T-cell (primary cell): ENCODE measurements around the gene SLC66A2. TPM values are rescaled to one million over a fixed set of nuclear protein-coding genes. Genes with fewer than 3 reads are reported as not detected.

Source experiments
- ATAC-seq, 4 experiments: fragments of 200-7000 bp in 3 of 4; fragments of 150-1000 bp in 1 of 4; cut with Tn5 transposase; replicated peaks in 1 of 4; 1 replicate in 3 of 4; 2 replicates in 1 of 4; pipeline ENCODE4 v1.10.0; 2021; ENCODE audit warnings: moderate library complexity in 3 of 4, mild to moderate bottlenecking in 2 of 4, moderate number of reproducible peaks in 1 of 4
- CTCF ChIA-PET, 2 donors: fragments of 300-600 bp; sonication (Branson Sonifier 250); formaldehyde crosslinking; loops; one replicate each; lab custom pipeline; 2022; ENCODE audit warnings: antibody characterized with exemption in 2 of 2; lab: Charles Lee
- POLR2A ChIA-PET, 2 donors: fragments of 300-600 bp; sonication (Branson Sonifier 250); formaldehyde crosslinking; loops; one replicate each; lab custom pipeline; 2022; ENCODE audit warnings: antibody characterized with exemption in 2 of 2; lab: Charles Lee
- DNase-seq, 35 experiments: peaks; one replicate each; pipeline versions ENCODE4 v3.0.0 to v3.0.0-alpha.2; 2013 to 2023
- H3K27ac ChIP-seq: one replicate; pipeline ENCODE4 v1.5.1; 2013; ENCODE audit warnings: low read length
- H3K27me3 ChIP-seq, 2 experiments: replicated peaks in 1 of 2; 1 replicate in 1 of 2; 2 replicates in 1 of 2; pipeline versions ENCODE4 v1.6.1 to v1.7.0; 2013; ENCODE audit warnings: low read length in 1 of 2, mixed read lengths in 1 of 2; ENCODE audit not compliant: control insufficient read depth in 2 of 2, insufficient read depth in 2 of 2; ENCODE audit errors: extremely low read depth in 1 of 2
- H3K36me3 ChIP-seq, 2 donors: 1 replicate in 1 of 2; 2 replicates in 1 of 2; pipeline versions ENCODE4 v1.6.1 to v1.7.0; 2013; ENCODE audit warnings: low read length in 1 of 2; ENCODE audit not compliant: control insufficient read depth in 2 of 2, insufficient read depth in 1 of 2; ENCODE audit errors: extremely low read depth in 1 of 2
- H3K4me1 ChIP-seq, 2 experiments: 1 replicate in 1 of 2; 2 replicates in 1 of 2; pipeline versions ENCODE4 v1.6.1 to v1.7.0; 2013; ENCODE audit warnings: low read length in 2 of 2, mixed read lengths in 1 of 2; ENCODE audit not compliant: insufficient read depth in 2 of 2, control insufficient read depth in 1 of 2; ENCODE audit errors: extremely low read depth in 1 of 2
- H3K4me3 ChIP-seq, 2 donors: 1 replicate in 1 of 2; 2 replicates in 1 of 2; pipeline versions ENCODE4 v1.5.1 to v1.7.0; 2013; ENCODE audit warnings: mild to moderate bottlenecking in 2 of 2, low read length in 1 of 2, moderate library complexity in 1 of 2; ENCODE audit not compliant: control insufficient read depth in 1 of 2; ENCODE audit errors: extremely low read depth in 1 of 2
- H3K9me3 ChIP-seq: 2 replicates; pipeline ENCODE4 v1.7.0; 2013
- H3K27ac Mint-ChIP-seq, 2 donors: one replicate each; pipeline ENCODE4 v1.8.0; 2020 to 2021; ENCODE audit warnings: mild to moderate bottlenecking in 2 of 2, mixed read lengths in 2 of 2
- H3K27me3 Mint-ChIP-seq, 2 donors: one replicate each; pipeline ENCODE4 v1.8.0; 2021 to 2022; ENCODE audit warnings: mixed read lengths in 2 of 2
- H3K36me3 Mint-ChIP-seq: one replicate; pipeline ENCODE4 v1.8.0; 2021; ENCODE audit warnings: mixed read lengths
- H3K4me1 Mint-ChIP-seq, 3 donors: one replicate each; pipeline ENCODE4 v1.8.0; 2020 to 2022; ENCODE audit warnings: mixed read lengths in 3 of 3, mild to moderate bottlenecking in 1 of 3
- H3K4me3 Mint-ChIP-seq, 3 donors: one replicate each; pipeline ENCODE4 v1.8.0; 2020 to 2022; ENCODE audit warnings: mild to moderate bottlenecking in 3 of 3, mixed read lengths in 3 of 3, moderate library complexity in 3 of 3
- H3K9me3 Mint-ChIP-seq, 3 donors: one replicate each; pipeline ENCODE4 v1.8.0; 2020 to 2022; ENCODE audit warnings: mixed read lengths in 3 of 3
- WGBS: methylation state at CpG from one replicate; pipeline ENCODE4 v1.1.5; 2013; ENCODE audit warnings: missing lambda C conversion rate; ENCODE audit not compliant: insufficient coverage; 5-methylcytosine and 5-hydroxymethylcytosine counted together
- total RNA-seq, 35 experiments: library from RNA in 6 of 35; stranded (reverse) in 6 of 35; fragments of 120-200 nt in 1 of 35; gene quantifications; one replicate each; pipeline versions ENCODE4 v1.2.1 to v1.2.4 and lab custom pipeline; 2013 to 2026

The SLC66A2 gene
- total RNA-seq, 5 donors from 2014 or later (not counting 1 experiment from before 2014, with no cell fraction given), result 28.4 to 66.5 (median 37.6) TPM

- 70% methylated on average over 5 of the region's 12 CpGs for WGBS
Observed at GRCh38 chr18:79949697-79950487, 1.6 kb downstream of the SLC66A2 start.

GRCh38 chr18:79948719-79949411 lies 2.6 kb downstream of the SLC66A2 start:
- no peak overlapping the region for H3K27ac Mint-ChIP-seq
- no peak overlapping the region for H3K27ac ChIP-seq
- H3K4me3 ChIP-seq, result no peak overlapping the region
- peak overlapping the region; percentile 28 to 86 (median 86) for H3K4me3 Mint-ChIP-seq
- H3K9me3 ChIP-seq, result no peaks in the 10 kb centered on the region
- H3K27me3 ChIP-seq, result no peaks in the 10 kb centered on the region
- ChIA-PET CTCF (no interaction called here), POLR2A (no interaction called here)
- H3K36me3 Mint-ChIP-seq, result peaks cover 10% of the 10 kb centered on the region
- H3K9me3 Mint-ChIP-seq, result no peaks in the 10 kb centered on the region
- 91% methylated on average over 13 of the region's 23 CpGs for WGBS
- H3K27me3 Mint-ChIP-seq, result no peaks in the 10 kb centered on the region
- ATAC-seq, result no peak
- peaks cover 0 to 3% of the 10 kb centered on the region in 2 donors for H3K36me3 ChIP-seq
- H3K4me1 Mint-ChIP-seq, result peaks cover 48 to 56% (median 52%) of the 10 kb centered on the region in 3 donors
- no peak for DNase-seq
- peaks cover 9 to 57% of the 10 kb centered on the region in 2 experiments for H3K4me1 ChIP-seq

More at GRCh38 chr18:79949697-79950487, 1.6 kb downstream of the SLC66A2 start:
- H3K36me3 ChIP-seq, result peaks cover 0 to 3% of the 10 kb centered on the region in 2 donors
- peak in 1 of 35 experiments; percentile 30 for DNase-seq
- H3K36me3 Mint-ChIP-seq, result peaks cover 10% of the 10 kb centered on the region
- no peak overlapping the region for H3K27ac ChIP-seq
- peak overlapping the region; percentile 44 to 65 for H3K27ac Mint-ChIP-seq
- H3K4me3 ChIP-seq, result peak overlapping the region; percentile 47 to 81
- no peaks in the 10 kb centered on the region for H3K27me3 ChIP-seq
- H3K4me3 Mint-ChIP-seq, result peak overlapping the region; percentile 83 to 86 (median 86)
- H3K4me1 ChIP-seq, result peaks cover 9 to 47% of the 10 kb centered on the region in 2 experiments
- no peak for ATAC-seq
- H3K27me3 Mint-ChIP-seq, result no peaks in the 10 kb centered on the region
- H3K9me3 ChIP-seq, result no peaks in the 10 kb centered on the region
- ChIA-PET POLR2A (no interaction called here), CTCF (no interaction called here)
- H3K9me3 Mint-ChIP-seq, result no peaks in the 10 kb centered on the region
- peaks cover 38 to 46% (median 44%) of the 10 kb centered on the region in 3 donors for H3K4me1 Mint-ChIP-seq

- Histone ChIP-seq H3K27me3 (no peaks in the 10 kb centered on the region), H3K4me1 (peaks cover 9 to 62% of the 10 kb centered on the region in 2 experiments), H3K27ac (no peak overlapping the region), H3K4me3 (no peak overlapping the region), H3K9me3 (no peaks in the 10 kb centered on the region), H3K36me3 (peaks cover 0 to 4% of the 10 kb centered on the region in 2 donors)
- peaks cover 49 to 58% (median 54%) of the 10 kb centered on the region in 3 donors for H3K4me1 Mint-ChIP-seq
- H3K27ac Mint-ChIP-seq, result no peak overlapping the region
- H3K27me3 Mint-ChIP-seq, result no peaks in the 10 kb centered on the region
- DNase-seq, result no peak
- peak overlapping the region in 1 of 3 donors; percentile 86 for H3K4me3 Mint-ChIP-seq
- ATAC-seq, result no peak
- H3K36me3 Mint-ChIP-seq, result peaks cover 12% of the 10 kb centered on the region
- ChIA-PET POLR2A (no interaction called here), CTCF (no interaction called here)
- 97% methylated on average over 8 of the region's 15 CpGs for WGBS
- H3K9me3 Mint-ChIP-seq, result no peaks in the 10 kb centered on the region
Observed at GRCh38 chr18:79947881-79948610, 3.4 kb downstream of the SLC66A2 start.

DNA sequence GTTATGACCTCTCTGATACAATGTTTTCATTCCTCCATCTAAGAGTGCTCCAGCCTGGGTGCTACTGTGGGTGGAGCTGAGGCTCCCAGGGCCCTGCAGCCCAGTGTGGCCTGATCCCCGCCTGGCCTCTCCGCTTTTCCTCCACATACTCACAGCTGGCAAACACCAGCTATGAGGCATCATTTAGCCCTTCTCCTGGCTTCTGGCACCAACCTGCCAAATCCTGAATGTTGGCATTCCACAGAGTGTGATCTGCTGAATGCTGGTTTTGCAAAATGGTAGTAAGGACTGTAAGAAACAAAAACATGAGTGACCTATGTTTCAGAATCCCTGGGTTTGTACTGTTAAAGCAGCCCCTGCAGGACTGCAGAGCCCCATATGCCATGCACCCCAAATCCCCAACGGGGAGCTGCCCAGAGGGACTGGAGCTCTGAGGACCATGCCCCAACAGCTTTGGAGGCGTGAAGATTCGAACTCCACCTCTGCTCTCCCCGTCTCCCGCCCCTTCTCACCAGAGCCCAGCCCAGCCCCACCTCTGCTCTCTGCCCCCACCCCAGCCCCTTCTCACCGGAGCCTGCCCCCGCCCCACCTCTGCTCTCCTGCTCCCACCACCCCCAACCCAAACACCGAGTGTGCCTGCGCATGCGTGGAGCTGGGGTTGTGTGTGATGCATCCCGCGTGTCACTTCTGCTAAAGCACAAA lies 4.2 kb downstream of the SLC66A2 start:
- H3K4me1 ChIP-seq, result peaks cover 9 to 59% of the 10 kb centered on the region in 2 experiments
- ChIA-PET CTCF (no interaction called here), POLR2A (no interaction called here)
- no peak overlapping the region for H3K4me3 ChIP-seq
- Mint-ChIP-seq H3K27ac (no peak overlapping the region), H3K36me3 (peaks cover 19% of the 10 kb centered on the region), H3K4me3 (no peak overlapping the region), H3K27me3 (no peaks in the 10 kb centered on the region), H3K9me3 (no peaks in the 10 kb centered on the region), H3K4me1 (peaks cover 50 to 64% (median 57%) of the 10 kb centered on the region in 3 donors)
- ATAC-seq, result no peak
- no peaks in the 10 kb centered on the region for H3K27me3 ChIP-seq
- H3K27ac ChIP-seq, result no peak overlapping the region
- peaks cover 0 to 13% of the 10 kb centered on the region in 2 donors for H3K36me3 ChIP-seq
- DNase-seq, result no peak
- 100% methylated on average over 1 of the region's 14 CpGs for WGBS
- H3K9me3 ChIP-seq, result no peaks in the 10 kb centered on the region

GRCh38 chr18:79945118-79946042 lies 6.1 kb downstream of the SLC66A2 start:
- peak overlapping the region in 1 of 3 donors; percentile 64 for H3K4me3 Mint-ChIP-seq
- H3K36me3 Mint-ChIP-seq, result peaks cover 30% of the 10 kb centered on the region
- DNase-seq (no peak), ATAC-seq (no peak)
- Histone ChIP-seq H3K4me1 (peaks cover 9 to 54% of the 10 kb centered on the region in 2 experiments), H3K27ac (no peak overlapping the region), H3K27me3 (no peaks in the 10 kb centered on the region), H3K4me3 (no peak overlapping the region), H3K36me3 (peaks cover 9 to 22% of the 10 kb centered on the region in 2 donors), H3K9me3 (no peaks in the 10 kb centered on the region)
- POLR2A ChIA-PET, result interaction anchor here in 1 of 2 donors (0.6 kb wide), 1 partner anchor 83 kb away, joined by 3 read pairs; no protein-coding TSS in a partner anchor
- CTCF ChIA-PET, result no interaction called here
- peaks cover 51 to 66% (median 57%) of the 10 kb centered on the region in 3 donors for H3K4me1 Mint-ChIP-seq
- WGBS, result 92% methylated on average over 14 of the region's 17 CpGs
- H3K9me3 Mint-ChIP-seq, result no peaks in the 10 kb centered on the region
- H3K27ac Mint-ChIP-seq, result peak overlapping the region; percentile 58 to 76
- no peaks in the 10 kb centered on the region for H3K27me3 Mint-ChIP-seq
